Stimulated activated CD8-positive, alpha-beta memory T cell treated with anti-CD3 and anti-CD28 coated beads, Interleukin-15, amount 100 ng/mL, for 4 hours (primary cell): Measurements from ENCODE around the gene EFCAB6.

Experiments
- DNase-seq, 2 donors: peaks; one replicate each; pipeline ENCODE4 v3.0.0-alpha.2; 2020; ENCODE audit warnings: low read depth in 2 of 2

EFCAB6 gene

DNA sequence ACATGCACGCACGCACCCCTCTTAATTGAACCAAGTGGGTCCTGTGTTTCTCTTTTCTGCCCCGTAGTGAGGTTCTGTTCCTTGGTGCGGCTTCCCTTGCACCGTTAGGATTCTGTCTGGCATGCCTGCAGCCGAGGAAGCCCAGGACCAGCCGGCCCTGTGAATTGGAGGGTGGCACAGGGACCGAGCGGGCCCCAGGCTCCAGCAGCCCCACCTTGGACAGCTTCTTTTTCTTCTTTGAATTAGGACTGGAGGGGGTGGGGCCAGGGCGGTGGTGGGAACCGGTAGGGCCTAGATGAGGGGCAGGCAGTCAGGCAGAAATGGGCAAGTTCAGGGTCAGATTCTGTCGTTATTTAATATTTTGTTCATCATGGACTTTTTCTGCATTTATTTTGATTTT is 305.6 kb downstream of the EFCAB6 start:
- no peak for DNase-seq

DNA sequence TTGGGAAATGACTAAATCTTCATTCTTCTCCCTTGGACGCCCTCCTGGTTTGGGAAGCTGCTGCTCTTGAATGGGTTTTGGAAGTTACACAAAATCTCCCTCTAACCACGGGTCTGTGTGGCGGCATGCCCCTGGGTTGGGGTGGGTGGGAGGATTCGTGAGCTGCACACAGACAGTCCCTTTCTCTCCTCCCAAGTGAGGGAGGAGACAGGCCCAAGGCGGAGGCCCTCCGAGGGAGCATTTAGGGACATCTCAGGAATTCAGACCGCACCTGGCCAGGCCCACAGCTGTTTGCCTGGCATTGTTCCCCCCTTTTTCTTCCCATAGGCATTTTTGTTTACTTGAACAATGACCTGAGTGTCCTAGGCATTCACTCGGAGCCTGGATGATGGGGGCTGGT is 306.2 kb downstream of the EFCAB6 start:
- no peak for DNase-seq

DNA sequence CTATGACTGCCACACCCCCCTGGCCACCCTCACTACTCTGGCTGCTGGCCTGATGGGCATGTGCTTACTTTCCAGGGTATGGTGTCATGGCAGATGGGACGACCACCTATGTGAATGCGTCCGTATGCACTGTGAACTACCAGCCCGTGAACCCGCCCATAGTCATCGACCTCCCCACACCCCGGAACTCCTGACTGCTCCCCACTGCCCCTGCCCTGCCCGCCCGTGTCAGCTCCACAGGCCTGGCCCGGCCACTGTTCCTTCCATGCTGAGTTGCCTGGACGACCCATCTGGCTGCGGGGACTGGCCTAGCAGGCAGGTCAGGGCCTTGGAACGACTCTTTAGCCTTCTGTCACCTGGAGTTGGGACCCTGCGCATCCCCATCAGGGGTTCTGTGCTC is 306.7 kb downstream of the EFCAB6 start:
- no peak for DNase-seq

DNA sequence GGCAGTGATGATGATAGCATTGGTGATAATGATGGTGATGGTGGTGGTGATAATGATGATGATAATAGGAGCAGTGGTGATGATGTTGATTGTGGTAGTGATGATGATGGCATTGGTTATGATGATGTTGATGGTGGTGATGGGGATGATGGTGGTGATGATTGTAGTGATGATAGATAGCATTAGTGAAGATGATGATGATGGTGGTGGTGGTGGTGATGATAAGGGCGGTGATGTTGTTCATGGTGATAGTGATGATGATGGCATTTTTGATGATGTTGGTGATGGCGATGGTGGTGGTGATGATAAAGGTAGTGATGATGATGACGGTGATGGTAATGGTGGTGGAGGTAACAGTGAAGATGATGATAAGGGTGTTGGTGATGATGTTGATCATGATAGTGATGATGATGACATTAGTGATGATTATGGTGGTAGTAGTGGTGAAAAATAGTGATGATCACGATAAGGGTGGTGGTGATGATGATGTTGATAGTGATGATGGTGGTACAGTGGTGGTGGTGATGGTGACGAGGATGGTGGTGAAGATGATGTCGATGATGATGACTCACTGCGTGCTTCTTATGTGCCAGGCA is 307.3 kb downstream of the EFCAB6 start:
- no peak for DNase-seq

DNA sequence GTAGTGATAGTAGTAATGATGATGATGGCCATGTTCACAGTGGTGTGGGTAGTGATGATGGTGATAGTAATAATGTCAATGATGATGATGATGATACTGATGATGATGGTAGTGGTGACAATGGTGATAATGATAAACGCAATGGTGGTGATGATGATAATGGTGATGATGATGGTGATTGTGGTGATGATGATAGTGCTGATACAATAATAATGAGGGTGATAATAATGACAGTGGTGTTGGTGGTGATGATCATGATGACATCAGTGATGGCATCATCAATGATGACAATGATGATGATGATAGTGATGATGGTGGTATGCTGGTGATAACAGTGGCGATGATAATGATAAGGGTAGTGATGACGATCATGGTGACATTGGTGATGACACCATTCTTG is 308.0 kb downstream of the EFCAB6 start:
- no peak for DNase-seq

DNA sequence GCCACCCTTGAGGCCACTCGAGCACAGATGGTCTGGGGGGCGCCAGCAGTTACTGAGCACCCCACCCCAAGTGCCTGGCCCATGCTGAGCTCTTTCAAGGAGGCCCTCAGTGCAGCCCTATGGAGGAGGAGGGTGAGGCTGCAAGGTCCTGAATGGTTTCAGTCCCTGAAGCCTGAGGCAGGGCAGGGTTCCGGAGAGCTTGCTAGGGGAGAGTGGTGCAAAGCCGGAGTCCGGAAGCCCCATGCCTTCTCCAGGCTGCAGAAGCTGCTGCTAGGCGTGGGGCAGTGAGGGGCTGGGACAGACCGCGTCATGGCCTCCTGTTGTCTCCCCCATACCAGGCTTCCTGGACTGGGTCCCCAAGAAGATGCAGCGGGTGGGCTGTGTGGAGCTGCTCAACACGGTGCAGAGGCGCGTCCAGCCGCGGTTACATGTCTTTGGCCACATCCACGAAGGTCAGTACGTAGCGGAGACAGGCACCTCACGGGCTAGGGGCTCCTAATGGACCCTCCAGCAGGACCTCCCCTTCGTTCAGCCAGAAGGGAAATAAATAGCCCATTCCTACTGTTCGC is 309.7 kb downstream of the EFCAB6 start:
- DNase-seq, result no peak

DNA sequence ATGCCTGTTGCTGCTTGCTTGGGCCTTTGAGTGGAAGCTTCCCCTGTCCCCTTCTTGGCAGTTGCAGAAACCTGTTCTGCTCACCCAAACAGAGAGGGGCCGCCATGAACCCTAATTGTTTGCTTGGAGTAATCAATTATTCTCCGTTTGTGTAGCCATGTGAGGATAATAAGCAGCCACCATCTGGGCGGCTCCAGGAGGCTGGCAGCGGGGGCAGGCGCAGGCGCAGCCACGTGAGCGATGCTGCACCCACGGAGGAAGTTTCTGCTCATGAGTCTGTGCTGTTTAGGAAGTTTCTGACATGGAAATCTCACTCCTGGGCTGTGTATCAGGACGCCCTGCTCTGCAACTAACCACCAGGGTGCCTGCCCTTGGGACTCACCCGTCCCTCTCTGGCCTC is 310.2 kb downstream of the EFCAB6 start:
- no peak for DNase-seq

DNA sequence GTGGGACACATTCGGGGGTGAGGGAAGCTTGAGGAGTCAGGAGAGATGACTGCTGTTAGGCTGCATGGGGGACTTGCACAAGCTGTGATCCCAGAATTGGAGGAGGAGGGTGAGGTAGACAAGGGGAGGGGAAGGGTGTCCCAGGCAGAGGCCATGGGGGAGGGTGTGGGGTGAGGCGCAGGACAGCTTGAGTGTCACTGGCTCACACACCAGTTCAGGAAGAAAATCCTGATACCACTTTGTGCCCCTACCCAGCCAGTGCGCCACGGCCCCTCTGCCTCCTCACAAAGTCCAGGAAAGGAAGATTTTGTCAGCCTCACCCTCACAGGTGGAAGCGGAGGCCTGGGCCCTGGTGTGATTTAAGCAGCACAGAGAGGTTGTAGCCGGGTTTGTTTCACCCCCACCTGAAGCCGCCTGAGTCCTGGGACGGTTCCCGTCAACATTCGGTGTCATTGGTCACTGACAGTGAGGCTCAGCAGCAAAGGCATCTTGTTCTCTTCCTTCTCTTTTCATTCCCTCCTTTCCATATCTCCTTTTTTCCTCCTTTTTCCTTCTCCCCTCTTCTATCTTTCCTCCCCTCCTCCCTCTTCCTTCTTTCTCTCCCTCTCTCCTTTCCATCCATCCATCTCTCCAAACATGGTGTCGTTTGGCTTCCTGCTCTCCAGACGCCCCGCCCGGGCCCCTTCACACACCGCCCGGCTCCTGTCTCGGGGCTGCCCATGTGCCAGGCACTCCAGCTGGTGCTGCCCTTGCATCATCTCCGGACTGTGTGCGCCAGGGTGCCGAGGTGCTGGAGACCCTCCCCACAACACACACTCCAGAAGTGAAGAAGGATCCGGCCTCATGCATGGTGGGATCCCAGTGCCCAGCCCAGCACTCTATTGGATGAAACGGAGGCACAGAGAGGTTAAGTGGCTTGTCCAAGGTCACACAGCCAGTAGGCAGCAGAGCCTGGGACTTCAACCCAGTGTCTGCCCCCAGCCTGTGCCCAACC is 311.0 kb downstream of the EFCAB6 start:
- DNase-seq, result no peak

DNA sequence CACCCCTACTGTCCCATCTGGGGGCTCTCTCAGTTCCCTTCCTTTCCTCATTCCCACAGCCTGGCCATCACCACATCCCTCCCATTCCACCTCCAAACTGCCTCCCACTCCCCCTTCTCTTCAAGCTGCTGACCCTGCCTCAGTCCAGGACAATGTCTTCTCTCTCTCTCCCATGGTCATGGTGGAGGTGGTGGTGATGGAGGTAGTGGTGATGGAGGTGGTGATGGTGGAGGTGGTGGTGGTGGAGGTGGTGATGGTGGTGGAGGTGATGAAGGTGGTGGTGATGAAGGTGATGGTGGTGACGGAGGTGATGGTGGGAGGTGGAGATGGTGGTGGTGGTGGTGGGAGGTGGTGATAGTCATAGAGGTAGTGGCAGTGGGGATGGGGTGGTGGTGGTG is 313.2 kb downstream of the EFCAB6 start:
- no peak for DNase-seq

DNA sequence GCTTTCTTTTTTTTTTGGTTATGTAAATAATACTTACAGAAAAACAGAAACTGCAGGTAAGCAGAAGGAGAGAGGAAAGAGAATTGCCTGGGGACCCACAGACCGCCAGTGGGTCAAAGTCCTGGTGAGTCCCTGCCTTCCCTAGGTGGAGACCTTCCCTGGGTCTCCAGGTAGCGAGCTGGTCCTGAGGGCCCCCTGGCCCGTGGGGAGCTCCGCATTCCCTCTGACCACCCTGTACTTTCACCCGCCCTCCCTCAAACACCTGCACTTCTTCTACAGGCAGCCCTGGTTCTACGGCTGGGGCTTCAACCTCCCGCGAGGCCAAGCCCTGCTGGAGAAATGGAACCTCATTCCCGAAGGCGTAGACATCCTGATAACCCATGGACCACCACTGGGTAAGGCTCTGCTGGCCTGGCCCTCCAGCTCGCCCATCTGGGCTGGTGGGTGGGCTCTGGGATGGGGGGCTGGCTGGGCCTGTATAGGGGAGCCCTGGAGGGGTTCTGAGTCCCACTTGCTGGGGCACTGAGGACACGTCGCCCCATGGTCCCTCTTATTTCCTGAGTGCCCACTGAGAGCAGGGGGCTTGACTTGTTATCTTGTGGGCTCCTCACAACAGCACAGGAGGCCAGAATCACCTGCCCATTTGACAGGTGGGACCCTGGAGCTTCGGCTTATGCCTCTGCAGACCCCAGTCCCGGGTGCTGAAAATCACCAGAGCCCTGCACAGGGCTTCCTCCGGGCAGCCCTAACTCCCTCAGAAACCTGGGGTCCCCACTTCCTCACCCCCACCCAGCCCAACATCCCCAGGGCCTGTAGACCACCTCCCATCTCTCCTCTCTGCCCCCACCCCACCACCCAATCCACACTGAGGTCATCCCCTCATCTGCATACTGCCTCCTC is 313.9 kb downstream of the EFCAB6 start:
- no peak for DNase-seq

DNA sequence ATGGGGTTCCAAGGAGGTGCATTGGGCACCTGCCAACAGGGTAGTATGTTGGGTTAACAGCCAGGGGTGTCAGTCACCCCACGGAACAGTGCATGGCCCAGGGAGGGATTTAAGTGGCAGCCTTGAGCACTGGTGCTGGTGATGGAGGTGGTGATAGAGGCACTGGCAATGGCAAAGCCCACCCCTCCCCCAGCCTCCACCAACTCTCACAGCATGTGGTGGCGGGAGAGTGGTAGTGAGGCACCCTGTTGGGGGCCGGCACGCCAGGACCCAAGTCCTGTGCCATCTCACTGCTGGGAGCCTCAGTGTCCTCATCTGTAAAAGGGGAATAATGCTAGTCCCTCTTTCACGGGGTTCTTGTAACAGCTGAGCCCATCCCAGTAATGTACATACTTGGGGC is 318.8 kb downstream of the EFCAB6 start:
- no peak for DNase-seq

DNA sequence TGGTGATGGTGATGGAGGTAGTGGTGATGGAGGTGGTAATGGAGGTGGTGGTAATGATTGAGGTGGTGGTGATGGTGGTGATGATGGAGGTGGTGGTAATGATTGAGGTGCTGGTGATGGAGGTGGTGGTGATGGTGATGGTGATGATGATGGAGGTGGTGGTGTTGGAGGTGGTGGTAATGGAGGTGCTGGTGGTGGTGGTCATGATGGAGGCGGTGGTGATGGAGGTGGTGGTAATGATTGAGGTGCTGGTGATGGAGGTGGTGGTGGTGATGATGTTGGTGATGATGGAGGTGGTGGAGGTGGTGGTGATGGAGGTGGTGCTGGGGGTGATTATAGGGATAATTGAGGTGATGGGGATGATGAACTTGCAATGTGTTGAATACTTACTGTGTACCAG is 320.4 kb downstream of the EFCAB6 start:
- no peak for DNase-seq

DNA sequence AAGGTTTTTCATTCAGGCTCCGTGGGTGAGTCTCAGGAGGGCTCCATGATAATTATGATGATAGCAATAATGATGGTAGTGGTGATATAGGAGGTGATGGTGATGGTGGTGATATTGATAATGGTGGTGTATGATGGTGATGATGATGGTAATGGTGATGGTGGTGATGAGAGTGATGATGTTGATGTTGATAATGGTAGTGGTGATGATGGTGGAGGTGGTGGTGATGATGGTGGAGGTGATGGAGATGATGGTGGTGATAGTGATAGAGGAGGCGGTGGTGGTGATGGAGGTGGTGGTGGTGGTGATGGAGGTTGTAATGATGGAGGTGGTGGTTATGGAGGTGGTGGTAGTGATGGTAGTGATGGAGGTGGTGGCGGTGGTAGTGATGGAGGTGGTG is 320.9 kb downstream of the EFCAB6 start:
- DNase-seq, result no peak

DNA sequence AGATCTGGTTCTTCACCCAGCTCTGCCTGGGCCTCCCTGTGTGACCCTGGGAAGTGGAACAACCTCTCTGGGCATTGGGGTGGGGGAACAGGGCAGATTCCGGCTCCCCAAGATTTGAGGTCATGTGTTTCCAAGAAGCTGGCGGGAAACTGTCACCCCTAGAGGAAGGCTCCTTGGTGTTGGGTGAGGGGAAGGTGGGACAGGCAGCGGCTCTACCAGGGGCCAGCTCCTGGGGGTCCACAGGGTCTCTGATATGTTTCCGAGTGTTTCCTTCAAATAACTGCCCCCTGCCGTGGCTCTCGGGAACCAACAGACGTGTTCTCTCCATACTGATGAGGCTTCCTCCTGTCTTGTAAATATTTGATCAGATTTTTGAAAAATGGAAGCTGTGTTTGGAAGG is 321.8 kb downstream of the EFCAB6 start:
- DNase-seq, result no peak

DNA sequence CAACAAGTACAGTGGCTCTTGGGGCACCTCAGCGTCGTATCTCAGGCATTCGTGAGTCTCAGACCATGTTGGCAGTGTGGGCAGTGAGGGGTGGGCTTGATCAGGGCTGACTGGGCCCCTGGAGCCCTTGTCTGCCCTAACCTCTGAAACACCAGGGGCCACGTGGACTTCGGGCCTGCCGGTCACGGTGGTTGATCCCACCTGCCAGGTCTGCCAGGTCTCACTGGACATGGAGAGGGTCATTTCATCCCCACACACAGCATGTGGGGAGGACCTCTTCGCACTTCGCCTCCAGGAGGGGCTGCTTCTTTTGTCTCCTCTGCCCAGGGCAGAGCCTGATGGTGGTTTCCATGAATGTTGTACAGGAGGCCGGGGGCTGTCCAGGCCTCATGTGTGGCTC is 323.2 kb downstream of the EFCAB6 start:
- DNase-seq, result no peak

DNA sequence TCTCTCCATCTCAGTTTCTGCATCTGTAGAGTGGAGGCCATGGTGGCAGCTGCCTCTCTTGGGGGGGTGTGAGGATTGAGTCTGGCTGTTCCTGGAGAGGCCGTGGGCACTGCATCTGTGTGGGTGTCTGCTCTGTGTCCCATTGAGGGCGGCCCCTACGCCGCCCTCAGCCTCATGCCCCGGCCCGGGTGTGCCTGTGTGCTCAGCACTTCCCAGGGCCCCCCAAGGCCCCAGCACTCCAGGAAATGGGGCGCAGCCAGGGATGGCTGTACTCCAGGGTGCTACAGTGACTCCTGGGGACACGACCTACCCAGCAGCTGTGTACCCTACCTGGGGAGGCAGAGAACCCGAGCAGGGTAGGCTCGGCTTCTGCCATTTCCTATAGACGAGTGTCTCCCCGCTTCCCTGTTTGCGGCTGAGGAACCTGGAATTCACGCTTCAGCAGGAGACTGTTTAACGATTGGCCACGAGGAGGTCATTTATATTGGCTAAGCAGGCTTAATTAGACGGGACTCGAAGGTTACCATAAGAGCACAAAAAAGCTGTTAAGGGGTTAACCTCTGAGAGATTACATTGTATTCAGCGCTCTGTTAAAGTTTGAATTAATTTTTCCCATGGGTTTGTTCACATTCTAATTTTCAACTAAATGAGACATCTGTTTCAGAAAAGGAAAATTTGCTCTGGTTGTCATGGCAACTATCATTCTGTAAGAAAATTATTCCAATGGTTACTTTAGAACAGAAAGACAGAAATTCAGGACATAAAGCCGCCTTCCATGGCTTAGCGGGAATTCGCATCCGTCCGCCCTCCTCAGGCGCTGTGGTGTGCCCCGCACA is 323.9 kb downstream of the EFCAB6 start:
- no peak for DNase-seq

DNA sequence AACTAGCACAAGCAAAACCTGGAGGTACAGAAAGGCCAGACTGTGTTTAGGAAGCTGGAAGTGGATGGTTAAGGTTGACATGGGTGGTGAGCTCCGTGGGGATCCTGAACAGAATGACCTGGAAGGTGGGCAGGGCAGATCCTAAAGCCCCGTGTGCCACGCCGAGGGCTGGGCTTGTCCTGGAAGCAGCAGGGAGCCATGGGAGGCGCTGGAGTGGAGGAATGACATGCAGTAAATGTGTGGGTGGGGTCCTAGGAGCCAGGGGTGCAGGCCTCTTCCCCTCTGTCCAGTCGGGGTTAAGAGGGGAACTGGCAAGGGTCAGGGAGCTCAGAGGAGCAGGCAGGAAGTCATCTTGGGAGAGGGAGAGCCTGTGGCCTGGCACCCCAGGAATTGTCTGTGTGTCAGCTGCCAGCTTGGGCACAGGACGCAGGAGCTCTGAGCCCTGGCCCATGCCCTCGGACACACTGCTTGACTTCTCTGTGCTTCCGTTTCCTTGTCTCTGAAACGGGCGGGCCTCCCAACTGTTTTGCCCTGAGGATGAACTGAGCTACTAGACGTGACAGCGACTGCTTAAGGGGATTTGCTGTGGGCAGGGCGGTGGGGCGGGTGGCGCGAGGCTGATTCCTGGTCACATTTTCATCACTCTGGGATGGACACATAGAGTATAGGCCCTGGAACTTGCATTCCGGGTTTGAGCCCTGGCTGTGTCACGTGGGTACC is 324.6 kb downstream of the EFCAB6 start:
- no peak for DNase-seq

DNA sequence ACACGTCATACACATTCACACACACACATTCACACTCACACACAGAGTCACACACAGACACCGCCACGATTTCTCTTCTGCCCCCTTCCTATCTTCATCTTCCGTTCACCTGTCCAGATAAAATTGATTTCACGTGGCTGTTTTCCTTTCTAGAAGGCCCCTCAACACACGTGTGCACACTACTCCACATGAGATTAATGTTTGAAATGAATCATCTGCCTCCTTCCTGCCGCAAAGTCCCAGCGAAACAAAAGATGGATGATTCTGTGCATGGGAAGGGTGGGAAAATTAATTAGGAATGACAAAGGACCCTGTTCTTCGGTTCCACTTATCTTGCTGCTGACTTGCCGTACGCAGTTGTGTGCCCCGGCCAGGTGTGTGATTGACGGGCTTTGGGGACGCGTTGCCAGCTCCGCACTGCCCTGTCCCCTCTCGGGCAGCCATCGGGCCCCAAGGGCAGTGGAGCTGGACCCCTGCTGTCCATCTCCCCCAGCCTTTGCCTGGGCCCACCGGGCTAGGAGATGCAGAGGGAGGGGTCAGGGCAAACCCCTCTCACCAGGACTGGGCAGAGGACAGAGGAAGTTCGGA is 326.5 kb downstream of the EFCAB6 start:
- no peak for DNase-seq

DNA sequence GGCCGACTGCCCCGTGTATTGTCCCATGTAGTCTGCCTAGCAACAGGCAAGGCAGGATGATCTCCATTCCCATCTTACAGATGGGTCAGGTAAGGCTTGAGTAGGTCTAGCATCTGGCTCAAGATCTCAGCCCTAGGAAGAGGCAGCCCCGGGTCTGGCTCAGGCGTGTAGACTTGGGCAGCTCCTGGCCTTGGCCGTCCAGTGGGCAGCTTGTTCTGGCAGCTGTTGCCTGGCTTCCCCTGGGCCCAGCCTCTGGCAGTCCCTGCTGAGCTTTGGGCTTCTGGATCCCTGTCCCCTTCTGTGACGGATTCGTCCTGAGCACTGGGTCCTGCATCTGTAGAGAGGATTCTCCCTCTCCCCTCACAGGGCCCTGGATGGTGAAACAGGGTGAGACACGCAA is 327.9 kb downstream of the EFCAB6 start:
- DNase-seq, result no peak

DNA sequence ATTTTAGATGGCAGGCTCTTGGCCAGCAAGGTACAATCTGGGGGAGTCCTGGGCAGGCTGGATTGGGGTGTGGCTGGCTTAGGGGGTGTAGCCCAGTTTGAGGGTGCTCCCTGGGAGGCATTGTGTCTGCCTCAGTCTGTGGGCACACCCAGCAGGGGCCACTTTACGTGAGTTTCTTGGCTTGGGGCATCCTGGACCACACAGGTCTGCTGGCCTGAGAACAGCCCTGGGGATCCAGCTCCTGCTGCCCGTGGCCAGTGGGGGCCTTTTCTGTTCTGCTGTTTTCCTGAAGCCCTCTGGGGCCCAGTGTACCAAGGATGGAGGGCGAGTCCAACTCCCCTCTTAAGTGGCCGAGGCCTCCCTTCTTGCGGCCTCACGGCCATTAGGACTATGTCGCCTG is 328.4 kb downstream of the EFCAB6 start:
- no peak for DNase-seq
